ENCODE measurements around the gene TPST2. TPM values are rescaled to one million over a fixed set of nuclear protein-coding genes. Genes with fewer than 3 reads are reported as not detected.

TPST2 gene
- total and polyA plus RNA-seq, 2 experiments from 2014 or later, result 31.0 to 36.8 TPM

GRCh38 chr22:26592421-26592891 lies 2.5 kb upstream of the TPST2 start:
- peaks cover 22% of the 10 kb centered on the region for H3K79me2 ChIP-seq
- H3K9me3 ChIP-seq (ENCODE audit: low read depth), result no peaks in the 10 kb centered on the region
- H3K27ac ChIP-seq, result no peak overlapping the region
- no peak for DNase-seq (ENCODE audit: low spot score)
- no peaks in the 10 kb centered on the region for H3K36me3 ChIP-seq (replicated peaks; ENCODE audit: insufficient read depth, low read depth)
- no peak overlapping the region for H3K4me3 ChIP-seq
- WGBS (ENCODE audit: low lambda C conversion rate, missing lambda C conversion rate), result 70% methylated on average over 4 of the region's 4 CpGs
- H3K27me3 ChIP-seq, result no peaks in the 10 kb centered on the region
- no peaks in the 10 kb centered on the region for H3K4me1 ChIP-seq (ENCODE audit: insufficient read depth)
- H4K20me1 ChIP-seq (ENCODE audit: insufficient read depth, poor library complexity, severe bottlenecking), result no peaks in the 10 kb centered on the region
- H3K4me2 ChIP-seq, result no peak overlapping the region
- TF ChIP-seq EZH2phosphoT487 (IDR thresholded peaks at IDR 0.05; ENCODE audit: low read depth, severe bottlenecking, unreplicated experiment) (no peak), EZH2 (IDR thresholded peaks at IDR 0.05; ENCODE audit: borderline replicate concordance) (no peak), CTCF (IDR thresholded peaks at IDR 0.05; ENCODE audit: poor library complexity) (no peak)
- H3K9me2 ChIP-seq (replicated peaks; ENCODE audit: insufficient read depth), result no peaks in the 10 kb centered on the region
- H2AFZ ChIP-seq, result no peak overlapping the region

DNA sequence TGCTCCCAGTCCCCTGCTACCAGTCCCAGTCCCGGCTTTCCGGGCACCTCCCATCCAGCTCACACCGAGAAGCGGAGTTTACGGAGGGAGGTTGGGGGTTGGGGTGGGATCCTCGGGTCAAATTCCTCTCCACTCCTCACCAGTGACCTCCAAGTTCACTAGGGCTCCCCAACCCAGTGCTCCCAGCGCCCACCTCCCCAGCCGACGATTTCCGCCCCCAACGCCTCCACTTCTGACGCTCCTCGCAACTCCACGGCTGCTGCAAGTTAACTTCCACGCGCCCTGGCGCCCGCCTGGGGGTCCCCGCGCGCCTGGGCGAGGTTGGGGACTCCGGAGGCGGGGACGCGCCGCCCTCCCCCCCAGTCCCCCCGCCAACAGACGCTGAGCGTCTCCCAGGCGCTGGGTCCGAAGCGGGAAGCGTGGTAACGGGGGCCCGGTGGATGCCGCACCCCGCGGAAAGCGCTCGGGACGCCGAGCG lies 526 bp downstream of the TPST2 start:
- H3K4me2 ChIP-seq, result peak overlapping the region; percentile 99
- H3K4me1 ChIP-seq (ENCODE audit: insufficient read depth), result peaks cover 5% of the 10 kb centered on the region
- peak overlapping the region; percentile 96 for H2AFZ ChIP-seq
- no peaks in the 10 kb centered on the region for H3K36me3 ChIP-seq (replicated peaks; ENCODE audit: insufficient read depth, low read depth)
- peak overlapping the region; percentile 78 for H3K27ac ChIP-seq
- under 1% methylated on average over 28 of the region's 44 CpGs for WGBS (ENCODE audit: low lambda C conversion rate, missing lambda C conversion rate)
- no peaks in the 10 kb centered on the region for H4K20me1 ChIP-seq (ENCODE audit: insufficient read depth, poor library complexity, severe bottlenecking)
- H3K9me3 ChIP-seq (ENCODE audit: low read depth), result no peaks in the 10 kb centered on the region
- peak overlapping the region; percentile 98 for H3K4me3 ChIP-seq
- TF ChIP-seq EZH2 (IDR thresholded peaks at IDR 0.05; ENCODE audit: borderline replicate concordance) (no peak), CTCF (IDR thresholded peaks at IDR 0.05; ENCODE audit: poor library complexity) (no peak), EZH2phosphoT487 (IDR thresholded peaks at IDR 0.05; ENCODE audit: low read depth, severe bottlenecking, unreplicated experiment) (no peak)
- no peaks in the 10 kb centered on the region for H3K9me2 ChIP-seq (replicated peaks; ENCODE audit: insufficient read depth)
- DNase-seq (ENCODE audit: low spot score), result peak; percentile 53
- peaks cover 25% of the 10 kb centered on the region for H3K79me2 ChIP-seq
- H3K27me3 ChIP-seq, result no peaks in the 10 kb centered on the region

DNA sequence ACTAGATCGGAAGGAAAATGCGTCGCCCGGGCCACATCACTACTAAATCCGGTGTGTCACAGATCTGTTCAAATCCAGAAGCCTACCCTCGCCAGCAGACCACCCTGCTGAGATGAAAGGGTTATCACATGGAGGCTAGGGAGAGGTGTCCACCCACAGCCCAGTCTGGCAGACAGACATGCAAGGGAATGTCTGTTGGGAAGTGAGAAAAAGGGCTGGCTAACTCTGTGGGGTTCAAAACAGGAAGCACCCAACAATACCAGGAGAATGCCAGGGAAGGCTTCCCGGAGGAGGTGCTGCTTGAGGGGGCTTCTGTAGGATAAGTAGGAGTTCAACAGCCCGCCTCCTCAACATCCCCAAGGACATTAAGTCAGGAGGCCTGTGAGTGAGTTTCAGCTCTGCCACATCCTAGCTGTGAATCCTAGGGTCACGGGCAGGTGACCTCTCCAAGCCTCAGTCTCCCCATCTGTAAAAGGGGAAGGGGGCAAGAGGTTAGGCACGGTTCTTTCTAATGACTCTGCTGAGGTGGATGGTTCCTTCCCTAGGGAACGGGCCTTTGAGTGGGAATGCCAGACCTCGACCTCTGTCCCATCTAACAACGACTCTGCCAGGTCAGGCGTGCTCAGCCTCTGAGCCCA lies 1.1 kb downstream of the TPST2 start:
- Histone ChIP-seq H3K9me3 (ENCODE audit: low read depth) (no peaks in the 10 kb centered on the region), H3K27me3 (no peaks in the 10 kb centered on the region), H3K9me2 (replicated peaks; ENCODE audit: insufficient read depth) (no peaks in the 10 kb centered on the region), H3K4me2 (peak overlapping the region; percentile 99), H3K27ac (peak overlapping the region; percentile 78), H4K20me1 (ENCODE audit: insufficient read depth, poor library complexity, severe bottlenecking) (no peaks in the 10 kb centered on the region), H3K36me3 (replicated peaks; ENCODE audit: insufficient read depth, low read depth) (no peaks in the 10 kb centered on the region), H3K4me1 (ENCODE audit: insufficient read depth) (peaks cover 5% of the 10 kb centered on the region), H3K4me3 (peak overlapping the region; percentile 98), H3K79me2 (peaks cover 25% of the 10 kb centered on the region), H2AFZ (peak overlapping the region; percentile 96)
- TF ChIP-seq CTCF (IDR thresholded peaks at IDR 0.05; ENCODE audit: poor library complexity) (no peak), EZH2phosphoT487 (IDR thresholded peaks at IDR 0.05; ENCODE audit: low read depth, severe bottlenecking, unreplicated experiment) (no peak), EZH2 (IDR thresholded peaks at IDR 0.05; ENCODE audit: borderline replicate concordance) (no peak)
- DNase-seq (ENCODE audit: low spot score), result no peak
- 60% methylated on average over 14 of the region's 14 CpGs for WGBS (ENCODE audit: low lambda C conversion rate, missing lambda C conversion rate)

Data from hepatocyte (in vitro differentiated cells).